Stimulated activated CD4-positive, alpha-beta T cell treated with anti-CD3 and anti-CD28 coated beads, Interleukin-12 subunit alpha, Interleukin-12 subunit beta, amount 100 ng/mL, for 4 hours (primary cell): ENCODE data around the gene RAX2.
"Not testable (repeated sequence)": the region's sequence is repeated elsewhere in the genome, so short reads cannot be mapped to it uniquely, and the experiment has no call there.

Experiments
- DNase-seq: peaks from one replicate; pipeline ENCODE4 v3.0.0-alpha.2; 2020

Gene RAX2

DNA sequence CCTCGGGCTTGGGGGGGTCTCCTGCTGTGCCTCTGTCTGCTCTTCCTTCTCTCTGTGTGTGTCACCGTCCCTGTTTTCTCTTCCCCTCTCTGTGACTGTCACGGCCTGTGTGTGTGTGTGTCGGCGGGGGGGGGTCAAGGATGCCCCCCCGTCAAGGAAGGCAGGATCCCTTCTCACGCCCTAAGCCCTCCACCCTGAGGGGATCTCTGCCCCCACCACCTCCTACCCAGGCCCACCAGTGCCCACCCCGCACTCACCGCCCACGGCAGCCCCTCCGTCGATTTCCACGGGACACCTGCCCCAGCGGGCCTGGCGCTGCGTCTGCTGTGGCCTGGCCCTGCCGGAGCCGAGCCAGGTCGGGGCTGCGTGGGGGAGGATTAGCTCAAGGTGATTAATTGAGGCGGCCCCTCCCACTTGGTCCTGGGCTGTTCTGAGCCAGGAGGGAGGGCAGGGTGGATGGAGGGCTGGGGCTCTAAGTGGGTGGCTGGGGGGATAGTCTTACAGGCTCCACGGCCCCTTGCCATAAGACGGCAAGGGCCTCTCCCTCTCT lies at the start of gene RAX2:
RAX2 (minus strand) TSS at position 323 of the 550 bp plus-strand sequence. CDS start 486 bp downstream, outside the sequence.
- DNase-seq, result no peak

GRCh38 chr19:3821156-3821555 lies 49.1 kb upstream of the RAX2 start:
- DNase-seq, result no peak

DNA sequence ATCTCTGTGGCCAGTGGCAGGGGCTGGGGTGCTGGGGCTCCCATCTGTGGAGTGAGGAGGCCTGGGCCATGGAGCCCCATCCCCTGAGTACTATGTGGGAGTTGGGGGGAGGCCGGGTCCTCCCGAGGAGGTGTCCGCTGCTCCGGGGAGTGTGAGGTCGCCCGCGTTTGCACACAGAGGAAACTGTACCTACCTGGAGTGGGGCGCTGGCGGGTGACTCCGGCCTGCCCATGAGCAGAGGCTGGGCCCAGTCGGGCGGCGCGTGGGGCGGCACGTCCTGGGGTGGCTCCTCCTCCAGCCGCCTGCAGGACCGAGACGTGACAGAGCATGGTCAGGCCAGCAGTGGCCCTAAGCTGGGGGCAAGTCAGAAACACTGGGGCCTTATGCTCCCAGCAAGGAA lies 48.0 kb upstream of the RAX2 start:
- no peak for DNase-seq

GRCh38 chr19:3818918-3819317 lies 46.9 kb upstream of the RAX2 start:
- DNase-seq, result no peak

DNA sequence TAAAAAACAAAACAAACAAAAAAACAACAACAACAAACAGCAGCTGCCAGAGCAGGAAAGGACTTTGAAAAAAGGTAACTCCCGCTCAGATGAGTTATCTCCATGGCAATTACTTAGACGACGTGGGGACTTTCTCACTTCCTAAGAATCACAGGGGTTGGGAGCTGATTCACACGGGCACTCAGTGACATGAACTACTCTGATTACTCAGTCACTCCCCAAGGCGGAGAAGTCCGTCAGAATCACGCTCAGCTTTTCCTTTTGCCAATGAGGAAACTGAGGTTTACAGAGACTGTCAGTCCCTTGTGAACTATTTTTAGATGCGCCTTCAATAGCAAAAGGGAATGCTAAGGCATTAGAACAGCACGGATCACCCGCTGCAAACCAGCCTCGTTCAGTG lies 46.4 kb upstream of the RAX2 start:
- no peak for DNase-seq

GRCh38 chr19:3817761-3818160 lies 45.7 kb upstream of the RAX2 start:
- no peak for DNase-seq

DNA sequence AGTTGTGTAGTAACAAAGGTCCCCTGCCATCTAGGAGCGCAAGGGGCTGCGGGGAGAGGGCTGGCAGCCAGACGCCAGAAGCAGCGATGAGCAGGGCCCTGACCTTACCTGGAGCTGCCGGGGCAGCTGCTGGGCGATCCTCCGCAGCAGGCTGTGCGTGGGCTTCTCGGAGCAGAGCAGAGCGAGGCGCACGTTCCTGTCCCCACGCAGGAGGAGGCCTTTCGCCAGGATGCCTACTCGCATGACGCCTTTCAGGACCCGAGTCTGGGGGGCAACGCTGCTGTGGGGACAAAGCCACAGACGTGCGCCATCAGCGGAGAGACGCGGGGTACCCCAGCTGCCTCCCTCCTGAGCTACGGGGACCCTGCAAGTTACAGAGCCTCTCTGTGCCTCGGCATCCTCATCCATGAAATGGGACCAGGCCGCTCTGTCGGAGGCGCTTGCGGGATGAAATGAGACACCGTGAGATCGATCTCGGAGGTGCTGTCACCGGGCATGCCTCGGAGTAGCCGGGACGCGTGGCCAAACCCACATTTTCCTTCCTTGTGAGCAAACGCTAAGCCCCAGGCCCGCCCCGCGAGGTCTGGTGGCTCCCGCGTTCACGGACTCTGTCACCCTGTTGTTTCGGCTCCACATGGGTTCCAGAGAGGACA lies 44.7 kb upstream of the RAX2 start:
- no peak for DNase-seq

DNA sequence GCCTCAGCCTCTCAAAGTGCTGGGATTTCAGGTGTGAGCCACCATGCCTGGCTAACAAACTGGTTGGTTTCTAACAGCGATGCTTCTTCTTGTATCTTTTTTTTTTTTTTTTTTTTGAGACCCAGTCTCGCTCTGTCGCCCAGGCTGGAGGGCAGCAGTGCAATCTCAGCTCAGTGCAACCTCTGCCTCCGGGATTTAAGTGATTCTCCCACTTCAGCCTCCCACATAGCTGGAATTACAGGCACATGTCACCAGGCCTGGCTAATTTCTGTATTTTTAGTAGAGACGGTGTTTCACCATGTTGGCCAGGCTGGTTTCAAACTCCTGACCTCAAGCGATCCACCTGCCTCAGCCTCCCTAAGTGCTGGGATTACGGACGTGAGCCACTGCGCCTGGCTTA lies 44.1 kb upstream of the RAX2 start:
- DNase-seq, result not testable (repeated sequence)

GRCh38 chr19:3814648-3815047 lies 42.6 kb upstream of the RAX2 start:
- DNase-seq, result no peak

DNA sequence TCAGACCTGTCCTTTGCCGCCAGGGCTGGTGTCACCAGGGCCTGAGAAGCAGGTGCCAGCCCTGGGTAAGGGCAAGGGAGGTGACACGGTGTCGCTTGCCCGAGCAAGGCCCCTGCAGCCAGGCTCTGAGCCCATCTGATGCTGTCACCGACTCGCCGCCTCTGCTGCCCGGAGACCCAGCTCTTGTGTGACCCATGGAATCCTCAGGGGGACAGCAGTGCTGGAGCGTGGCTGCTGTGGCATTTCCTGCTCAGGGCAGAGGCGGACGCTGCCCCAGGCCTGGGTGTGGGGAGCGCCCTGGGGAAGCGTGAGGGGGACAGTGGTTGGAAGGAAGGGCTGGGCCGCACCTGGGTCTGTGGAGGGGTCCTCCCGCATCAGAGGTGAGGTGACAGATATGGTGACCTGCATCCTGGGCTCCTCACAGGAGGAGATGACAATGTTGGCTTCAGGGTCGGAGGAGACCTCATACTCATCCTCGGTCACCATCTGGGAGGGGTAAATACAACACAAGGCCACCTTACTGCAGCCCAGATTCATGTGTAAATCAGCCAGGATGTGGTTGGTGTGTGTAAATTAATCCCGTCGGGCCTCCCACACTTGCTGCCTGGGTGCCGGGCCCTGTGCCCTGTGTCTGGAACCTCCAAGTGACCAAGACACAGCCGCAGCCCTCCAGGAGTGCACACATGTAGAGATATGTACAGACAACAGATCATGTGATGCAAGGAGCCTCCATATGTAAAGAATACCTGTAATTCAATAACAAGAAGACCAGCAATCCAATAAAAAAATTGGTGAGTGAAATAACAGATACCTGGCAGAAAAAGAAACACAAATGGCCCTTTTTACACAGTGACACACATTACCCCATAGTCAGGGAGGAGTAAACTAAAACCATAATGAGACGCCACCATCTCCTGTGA lies 41.7 kb upstream of the RAX2 start:
- DNase-seq, result no peak

GRCh38 chr19:3810708-3811355 lies 38.8 kb upstream of the RAX2 start:
- DNase-seq, result no peak

DNA sequence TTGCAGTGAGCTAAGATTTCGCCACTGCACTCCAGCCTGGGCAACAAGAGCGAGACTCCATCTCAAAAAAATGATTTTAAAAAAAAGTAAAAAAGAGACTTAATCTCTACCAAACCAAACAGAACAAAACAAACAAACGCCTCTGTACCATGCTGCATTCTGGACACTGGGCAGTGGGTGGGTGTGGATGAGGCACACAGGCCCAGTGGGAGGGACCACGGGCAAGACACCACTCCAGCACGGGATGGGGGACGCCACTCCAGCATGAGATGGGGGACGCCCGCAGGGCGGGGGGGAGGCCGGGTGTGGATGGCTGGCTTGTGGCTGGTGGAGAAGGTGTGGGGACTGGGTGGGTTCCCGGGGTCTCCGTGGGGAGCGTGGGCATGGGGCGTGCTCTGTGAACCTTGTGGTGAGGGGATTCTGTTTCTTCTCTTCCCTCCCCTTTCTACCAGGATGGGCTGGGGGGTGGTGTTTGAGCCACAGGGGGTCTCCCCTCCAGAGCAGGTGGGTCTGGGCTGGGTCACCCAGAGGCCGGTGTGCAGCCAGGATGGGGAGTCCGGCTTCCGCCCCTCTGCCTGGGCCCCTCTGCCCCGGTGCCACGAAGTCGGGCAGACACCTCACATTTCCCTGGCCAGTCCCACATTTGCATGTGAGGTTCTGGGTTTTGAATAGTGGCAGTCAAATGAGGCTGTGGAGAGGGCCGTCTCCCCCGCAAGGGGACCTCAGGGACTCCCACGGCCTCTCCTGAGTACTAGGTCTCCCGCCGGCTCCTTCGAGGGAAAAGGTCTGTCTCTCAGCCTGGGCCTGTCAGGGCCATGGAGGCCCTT lies 38.1 kb upstream of the RAX2 start:
- DNase-seq, result no peak

DNA sequence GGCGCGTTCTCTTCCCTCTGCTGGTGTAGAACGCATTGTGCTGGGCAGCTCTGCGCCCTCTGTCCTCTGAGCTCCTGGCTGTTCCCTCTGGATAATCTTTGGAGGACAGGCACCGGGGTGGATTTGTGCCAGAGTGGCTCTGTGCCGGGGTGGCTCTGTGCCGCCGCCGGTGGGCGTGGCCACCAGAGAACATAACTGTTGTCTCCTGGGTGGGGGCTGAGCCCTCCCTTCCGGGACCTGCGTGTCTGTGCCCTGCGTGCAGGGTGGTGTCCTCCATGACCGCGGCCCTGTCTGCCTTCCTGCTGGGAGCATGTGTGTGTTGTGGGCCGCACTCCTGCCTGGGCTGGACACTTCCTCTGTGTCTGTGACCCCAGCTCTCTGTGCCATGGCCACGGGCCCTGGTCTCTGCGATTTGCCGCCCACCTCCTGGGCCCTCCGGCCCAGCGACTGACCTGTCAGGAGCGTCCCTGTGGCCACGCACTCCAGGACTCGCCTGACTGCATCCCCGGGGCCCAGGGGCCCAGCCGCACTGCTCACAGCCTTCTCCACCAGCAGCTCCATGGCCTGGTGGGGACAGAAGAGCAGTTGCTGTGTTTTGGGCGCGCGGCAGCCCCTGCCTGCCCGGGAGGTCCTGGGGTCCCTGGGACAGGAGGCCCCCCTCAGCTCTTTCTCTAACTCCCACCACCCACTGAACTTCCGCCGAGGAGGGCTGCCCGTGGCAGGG lies 36.6 kb upstream of the RAX2 start:
- no peak for DNase-seq

DNA sequence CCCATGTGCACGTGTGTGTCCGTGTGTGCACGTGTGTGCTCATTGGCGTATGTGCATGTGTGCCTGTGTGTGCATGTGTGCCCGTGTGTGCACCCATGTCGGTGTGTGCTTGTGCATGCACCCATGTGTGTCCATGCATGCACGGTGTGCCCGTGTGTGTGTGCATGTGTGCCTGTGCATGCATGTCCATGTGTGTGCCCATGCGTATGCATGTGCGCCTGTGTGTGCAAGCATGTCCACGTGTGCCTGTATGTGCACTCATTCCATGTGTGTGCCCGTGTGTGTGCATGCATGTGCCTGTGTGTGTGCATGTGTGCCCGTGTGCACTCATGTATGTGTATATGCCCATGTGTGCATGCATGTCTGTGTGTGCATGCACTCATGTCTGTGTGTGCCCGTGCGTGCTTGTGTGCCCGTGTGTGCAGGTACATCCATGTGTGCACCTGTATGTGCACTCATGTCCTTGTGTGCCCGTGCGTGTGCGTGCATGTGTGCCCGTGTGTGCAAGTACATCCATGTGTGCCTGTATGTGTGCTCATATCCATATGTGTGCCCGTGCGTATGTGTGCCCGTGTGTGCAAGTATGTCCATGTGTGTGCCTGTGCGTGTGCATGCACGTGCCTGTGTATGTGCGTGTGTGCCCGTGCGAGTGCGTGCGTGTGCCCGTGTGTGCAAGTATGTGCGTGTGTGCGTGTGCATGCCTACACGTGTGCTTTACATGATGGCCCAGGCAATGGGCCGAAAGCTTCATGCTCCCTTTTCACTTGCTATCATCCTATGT lies 35.7 kb upstream of the RAX2 start:
- DNase-seq, result no peak

DNA sequence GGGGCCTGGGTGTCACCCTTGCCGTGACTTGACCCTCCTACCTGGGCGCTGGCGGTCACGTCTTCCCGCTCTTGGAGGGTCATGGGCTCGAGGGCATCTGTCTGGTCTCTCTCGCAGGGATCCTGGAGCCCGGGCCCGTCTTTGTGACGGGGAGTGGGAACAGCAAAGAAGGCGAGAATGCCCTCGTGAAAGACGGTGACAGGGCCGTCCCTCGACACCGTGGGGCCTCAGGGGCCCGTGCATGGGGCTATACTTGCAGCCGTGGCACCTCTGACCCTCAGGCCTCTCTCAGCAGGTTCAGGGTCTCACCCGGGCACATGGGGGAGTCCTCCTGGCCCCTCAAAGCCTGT lies 35.1 kb upstream of the RAX2 start:
- no peak for DNase-seq

- DNase-seq, result no peak
Observed at GRCh38 chr19:3805859-3806258, 33.8 kb upstream of the RAX2 start.

DNA sequence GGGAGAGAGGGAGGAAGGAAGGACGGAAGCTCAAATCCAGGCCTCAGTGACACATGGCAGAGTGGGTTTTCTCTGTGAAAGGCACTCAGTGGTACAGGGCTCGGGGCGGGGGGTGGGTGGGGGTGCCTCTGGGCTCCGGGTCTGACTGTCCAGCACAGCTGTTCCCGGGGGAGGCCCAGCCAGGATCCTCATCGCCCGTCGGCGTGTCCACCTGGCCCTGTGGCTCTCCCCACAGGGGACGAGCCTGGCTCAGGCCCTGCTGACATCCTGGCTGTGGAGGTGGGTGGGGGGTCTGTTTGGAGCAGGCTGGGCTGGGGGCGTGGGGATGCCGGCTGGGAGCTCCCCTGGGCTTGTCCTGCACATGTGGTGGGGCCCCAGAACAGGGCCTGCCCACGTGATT lies 32.4 kb upstream of the RAX2 start:
- DNase-seq, result no peak

DNA sequence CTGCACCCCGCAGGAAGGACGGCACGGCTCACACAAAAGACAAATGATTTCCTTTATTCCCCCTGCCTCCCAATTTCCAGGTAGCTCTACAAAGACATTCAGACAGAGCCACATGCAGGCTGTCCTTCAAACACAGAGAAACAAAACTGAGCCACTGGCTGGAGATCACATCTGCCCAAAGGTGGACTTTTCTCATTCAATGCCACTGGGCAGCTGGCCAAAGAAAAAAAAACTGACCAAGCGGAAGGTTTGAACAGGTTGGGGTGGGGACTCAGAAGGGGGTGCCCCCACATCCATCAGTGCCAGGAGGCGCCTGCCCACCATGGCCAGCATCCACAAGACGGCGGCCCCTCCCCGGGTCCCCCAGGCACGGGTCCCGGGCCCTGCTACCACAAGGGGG lies 32.0 kb upstream of the RAX2 start:
- no peak for DNase-seq

GRCh38 chr19:3803114-3803888 lies 31.3 kb upstream of the RAX2 start:
- DNase-seq, result no peak

- peak; percentile 53 for DNase-seq
Observed at GRCh38 chr19:3801412-3802096, 29.5 kb upstream of the RAX2 start.
